Vagina (tissue), 2 donors: ENCODE results near the gene ANKUB1.

Experiments used
- CTCF ChIP-seq, 3 experiments: fragments of 450-650 bp in 2 of 3; fragments of 200-600 bp in 1 of 3; sonication (generic) in 1 of 3; IDR thresholded peaks; one replicate each; pipeline ENCODE4 v1.5.1; 2017 to 2019; ENCODE audit warnings: antibody characterized with exemption in 3 of 3, mild to moderate bottlenecking in 2 of 3, moderate library complexity in 2 of 3
- POLR2A ChIP-seq, 2 donors: fragments of 450-650 bp; IDR thresholded peaks; one replicate each; pipeline ENCODE4 v1.6.1; 2017; ENCODE audit warnings: antibody characterized with exemption in 2 of 2, mild to moderate bottlenecking in 2 of 2, moderate library complexity in 2 of 2
- POLR2AphosphoS5 ChIP-seq, 2 donors: sonication (generic); formaldehyde crosslinking; IDR thresholded peaks; one replicate each; pipeline ENCODE4 v1.9.0; 2017; ENCODE audit warnings: antibody characterized with exemption in 2 of 2, mild to moderate bottlenecking in 2 of 2, low read depth in 1 of 2; ENCODE audit not compliant: insufficient read depth in 1 of 2

- TF ChIP-seq CTCF (IDR thresholded peaks at IDR 0.05) (no peak), POLR2A (IDR thresholded peaks at IDR 0.05) (no peak), POLR2AphosphoS5 (IDR thresholded peaks at IDR 0.05; ENCODE audit: insufficient read depth in 1 of 2, low read depth in 1 of 2) (no peak)
These were observed 48.2 kb downstream of the ANKUB1 start for GRCh38 chr3:149744151-149744550.
